Endothelial cell of umbilical vein (primary cell): Measurements from ENCODE around the gene KCNQ5. TPM values are rescaled to one million over a fixed set of nuclear protein-coding genes. Genes with fewer than 3 reads are reported as not detected.

Experiments used
- BruUV-seq: library from RNA; stranded (reverse); fragments of 400-500 nt; replicated peaks from 2 replicates; lab custom pipeline; 2021; lab: Mats Ljungman, UMichigan
- CTCF ChIA-PET: fragments of 300-600, 350-600 bp; sonication (Branson Sonifier 250); formaldehyde crosslinking; loops from one replicate; lab custom pipeline; 2021; ENCODE audit warnings: antibody characterized with exemption, inconsistent platforms; lab: Charles Lee
- POLR2A ChIA-PET: fragments of 300-600, 350-600 bp; sonication (Branson Sonifier 250); formaldehyde crosslinking; loops from one replicate; lab custom pipeline; 2021; ENCODE audit warnings: antibody characterized with exemption, inconsistent platforms; lab: Charles Lee
- DNase-seq: peaks from one replicate; pipeline ENCODE4 v3.0.0-alpha.2; 2011; ENCODE audit warnings: low read depth, low spot score
- FAIRE-seq: peaks from 2 replicates; lab custom pipeline; 2011; peaks lifted over from hg19 to GRCh38; lab: Jason Lieb, UNC
- H2AFZ ChIP-seq: 2 replicates; pipeline ENCODE4 v1.6.0; 2012; ENCODE audit warnings: low read depth, low read length, control low read depth, inconsistent platforms
- H3K27ac ChIP-seq: 2 replicates; pipeline ENCODE4 v1.5.1; 2011; ENCODE audit warnings: low read depth, mild to moderate bottlenecking, control low read depth, low read length, moderate library complexity; ENCODE audit not compliant: insufficient read depth
- H3K27me3 ChIP-seq, 2 experiments: 2 replicates each; pipeline versions ENCODE4 v1.6.0 to v1.6.1; 2011; ENCODE audit warnings: low read length in 2 of 2, mixed read lengths in 1 of 2; ENCODE audit not compliant: control insufficient read depth in 2 of 2, insufficient read depth in 2 of 2
- H3K36me3 ChIP-seq, 2 experiments: 2 replicates in 1 of 2; 3 replicates in 1 of 2; pipeline ENCODE4 v1.5.1; 2011; ENCODE audit warnings: low read length in 2 of 2, mild to moderate bottlenecking in 1 of 2, moderate library complexity in 1 of 2; ENCODE audit not compliant: control insufficient read depth in 2 of 2, insufficient read depth in 2 of 2; ENCODE audit errors: extremely low read depth in 1 of 2
- H3K4me1 ChIP-seq: 3 replicates; pipeline ENCODE4 v1.5.1; 2011; ENCODE audit warnings: mild to moderate bottlenecking, low read length; ENCODE audit not compliant: control insufficient read depth, insufficient read depth; ENCODE audit errors: extremely low read depth
- H3K4me2 ChIP-seq: 2 replicates; pipeline ENCODE4 v1.6.1; 2011; ENCODE audit warnings: low read length, control low read depth, mixed read lengths; ENCODE audit not compliant: insufficient read depth
- H3K4me3 ChIP-seq, 3 experiments: fragments of 200-600 bp in 1 of 3; sonication (generic), shearing (Covaris generic) in 1 of 3; replicated peaks in 1 of 3; 2 replicates each; pipeline ENCODE4 v1.5.1; 2011 to 2016; ENCODE audit warnings: control low read depth in 3 of 3, low read length in 3 of 3, mild to moderate bottlenecking in 2 of 3, inconsistent platforms in 1 of 3, low read depth in 1 of 3, moderate library complexity in 1 of 3; ENCODE audit not compliant: insufficient read depth in 1 of 3
- H3K79me2 ChIP-seq: 2 replicates; pipeline ENCODE4 v1.6.0; 2012; ENCODE audit warnings: low read length, inconsistent platforms; ENCODE audit not compliant: control insufficient read depth, insufficient read depth
- H3K9ac ChIP-seq: replicated peaks from 2 replicates; pipeline ENCODE3; 2011; ENCODE audit warnings: low read length, control low read depth; ENCODE audit not compliant: insufficient read depth; ENCODE audit errors: extremely low read depth
- H3K9me1 ChIP-seq: replicated peaks from 3 replicates; pipeline ENCODE4 v1.6.0; 2011; ENCODE audit warnings: mild to moderate bottlenecking, low read length; ENCODE audit not compliant: control insufficient read depth, insufficient read depth; ENCODE audit errors: extremely low read depth
- H3K9me3 ChIP-seq: replicated peaks from 2 replicates; pipeline ENCODE4 v1.5.1; 2012; ENCODE audit warnings: low read length, inconsistent platforms; ENCODE audit not compliant: control insufficient read depth, insufficient read depth
- H4K20me1 ChIP-seq: replicated peaks from 2 replicates; pipeline ENCODE3; 2011; ENCODE audit warnings: mild to moderate bottlenecking, low read length; ENCODE audit not compliant: control insufficient read depth, insufficient read depth; ENCODE audit errors: extremely low read depth
- EZH2 ChIP-seq: IDR thresholded peaks from 2 replicates; pipeline ENCODE4 v1.6.1; 2012; ENCODE audit warnings: borderline replicate concordance, low read depth, mild to moderate bottlenecking, moderate library complexity, low read length, inconsistent platforms; ENCODE audit not compliant: severe bottlenecking
- FOS ChIP-seq: IDR thresholded peaks from 2 replicates; pipeline ENCODE4 v1.6.1; 2011; ENCODE audit warnings: mild to moderate bottlenecking, low read length, moderate library complexity, borderline replicate concordance; ENCODE audit not compliant: insufficient read depth
- GATA2 ChIP-seq: IDR thresholded peaks from 2 replicates; pipeline ENCODE4 v1.7.0; 2011; ENCODE audit warnings: low read depth, mild to moderate bottlenecking, moderate library complexity, mixed read lengths, low read length; ENCODE audit not compliant: insufficient read length, insufficient read depth
- JUN ChIP-seq: IDR thresholded peaks from 2 replicates; pipeline ENCODE4 v1.6.1; 2011; ENCODE audit warnings: borderline replicate concordance, low read depth; ENCODE audit not compliant: insufficient read length, insufficient read depth
- MYC ChIP-seq: IDR thresholded peaks from one replicate; pipeline ENCODE4 v1.6.1; 2011; ENCODE audit warnings: mild to moderate bottlenecking, low read depth, low read length
- POLR2A ChIP-seq: IDR thresholded peaks from 2 replicates; pipeline ENCODE4 v1.6.1; 2012; ENCODE audit warnings: low read depth, mild to moderate bottlenecking, control low read depth, low read length
- POLR2AphosphoS5 ChIP-seq: IDR thresholded peaks from 2 replicates; pipeline ENCODE4 v1.6.1; 2012; ENCODE audit warnings: low read depth, mild to moderate bottlenecking, control low read depth, low read length, moderate library complexity; ENCODE audit not compliant: insufficient read depth
- dilution Hi-C: fragments of 300-500 bp; cut with MboI; formaldehyde crosslinking; loops from one replicate; pipeline ENCODE4 v1.15.0; 2019; ENCODE audit warnings: low sequenced_read_pairs; ENCODE audit not compliant: extremely low pct_ligation_motif_present
- intact Hi-C: fragments of 100-400 bp; cut with micrococcal nuclease; formaldehyde crosslinking; loops from one replicate; pipeline ENCODE4 v1.10.0; 2022
- polyA plus RNA-seq, 4 experiments: library from polyadenylated mRNA; depleted of rRNA in 3 of 4; stranded (reverse) in 3 of 4; unstranded in 1 of 4; fragments of >200 nt; gene quantifications; 2 replicates each; pipeline versions ENCODE4 v1.2.1 to v1.2.3, GENCODE V29; 2011 to 2012; ENCODE audit warnings: missing spikeins in 1 of 4
- total RNA-seq: library from RNA; stranded (reverse); gene quantifications from 2 replicates; pipeline ENCODE4 v1.2.3, GENCODE V29; 2021
- TF ChIP-seq, protein P1 (sequence below): IDR thresholded peaks from 2 replicates; pipeline ENCODE4 v1.6.1; 2011; ENCODE audit not compliant: insufficient read depth, insufficient read length
- TF ChIP-seq, protein P2 (sequence below), 2 donors: IDR thresholded peaks; 1 replicate in 1 of 2; 2 replicates in 1 of 2; pipeline ENCODE4 v1.5.1; 2011; ENCODE audit warnings: low read length in 2 of 2, mild to moderate bottlenecking in 2 of 2, moderate library complexity in 2 of 2, control low read depth in 1 of 2, inconsistent platforms in 1 of 2, low read depth in 1 of 2; ENCODE audit not compliant: insufficient read depth in 1 of 2; ENCODE audit errors: extremely low read depth in 1 of 2

Gene KCNQ5
- total and polyA plus RNA-seq, 2 donors (not counting 3 experiments of a cell fraction or from before 2014, with no cell fraction given), result 0.22 TPM; not detected in 1

DNA sequence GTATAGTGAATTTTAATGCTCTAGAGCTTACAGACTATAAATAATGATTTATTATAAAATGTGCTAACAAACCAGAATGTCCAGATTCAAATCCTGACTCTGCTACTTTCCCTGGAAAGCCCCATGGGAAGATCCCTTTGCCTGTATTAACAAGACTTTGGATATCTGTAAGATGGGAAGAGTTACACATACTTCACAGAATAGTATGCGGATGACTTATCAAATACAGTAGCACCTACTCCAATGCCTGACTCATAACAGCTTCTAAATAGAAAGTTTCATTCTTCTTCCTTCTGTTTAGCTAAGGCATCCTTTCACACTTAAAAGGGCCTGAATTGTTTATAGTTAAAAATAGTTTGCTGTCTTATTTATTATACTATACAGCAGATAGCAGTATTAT, 166.3 kb downstream of the KCNQ5 start:
- FAIRE-seq (no peak), DNase-seq (no peak)

More for the DNA sequence above, 166.3 kb downstream of the KCNQ5 start:
- no peak for TF ChIP-seq POLR2A
- TF ChIP-seq, protein P1, sequence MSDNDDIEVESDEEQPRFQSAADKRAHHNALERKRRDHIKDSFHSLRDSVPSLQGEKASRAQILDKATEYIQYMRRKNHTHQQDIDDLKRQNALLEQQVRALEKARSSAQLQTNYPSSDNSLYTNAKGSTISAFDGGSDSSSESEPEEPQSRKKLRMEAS, result no peak
- TF ChIP-seq EZH2, result no peak
- TF ChIP-seq MYC, result no peak
- TF ChIP-seq GATA2, result no peak
- no peak for TF ChIP-seq JUN
- TF ChIP-seq, protein P2, sequence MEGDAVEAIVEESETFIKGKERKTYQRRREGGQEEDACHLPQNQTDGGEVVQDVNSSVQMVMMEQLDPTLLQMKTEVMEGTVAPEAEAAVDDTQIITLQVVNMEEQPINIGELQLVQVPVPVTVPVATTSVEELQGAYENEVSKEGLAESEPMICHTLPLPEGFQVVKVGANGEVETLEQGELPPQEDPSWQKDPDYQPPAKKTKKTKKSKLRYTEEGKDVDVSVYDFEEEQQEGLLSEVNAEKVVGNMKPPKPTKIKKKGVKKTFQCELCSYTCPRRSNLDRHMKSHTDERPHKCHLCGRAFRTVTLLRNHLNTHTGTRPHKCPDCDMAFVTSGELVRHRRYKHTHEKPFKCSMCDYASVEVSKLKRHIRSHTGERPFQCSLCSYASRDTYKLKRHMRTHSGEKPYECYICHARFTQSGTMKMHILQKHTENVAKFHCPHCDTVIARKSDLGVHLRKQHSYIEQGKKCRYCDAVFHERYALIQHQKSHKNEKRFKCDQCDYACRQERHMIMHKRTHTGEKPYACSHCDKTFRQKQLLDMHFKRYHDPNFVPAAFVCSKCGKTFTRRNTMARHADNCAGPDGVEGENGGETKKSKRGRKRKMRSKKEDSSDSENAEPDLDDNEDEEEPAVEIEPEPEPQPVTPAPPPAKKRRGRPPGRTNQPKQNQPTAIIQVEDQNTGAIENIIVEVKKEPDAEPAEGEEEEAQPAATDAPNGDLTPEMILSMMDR (IDR thresholded peaks at IDR 0.05; ENCODE audit: extremely low read depth in 1 of 2, insufficient read depth in 1 of 2, low read depth in 1 of 2, low read length in 2 of 2), result no peak
- TF ChIP-seq FOS, result no peak
- no peak for TF ChIP-seq POLR2AphosphoS5
- no TSS peak for BruUV-seq
- dilution Hi-C loops, result no loop called here
- Histone ChIP-seq H4K20me1 (no peaks in the 10 kb centered on the region), H3K9ac (no peak overlapping the region), H3K36me3 (no peaks in the 10 kb centered on the region), H2AFZ (no peak overlapping the region), H3K4me1 (no peaks in the 10 kb centered on the region), H3K4me3 (no peak overlapping the region), H3K9me3 (no peaks in the 10 kb centered on the region), H3K9me1 (no peaks in the 10 kb centered on the region), H3K4me2 (no peak overlapping the region), H3K79me2 (no peaks in the 10 kb centered on the region), H3K27me3 (no peaks in the 10 kb centered on the region), H3K27ac (no peak overlapping the region)
- ChIA-PET POLR2A (no interaction called here), CTCF (no interaction called here)
- intact Hi-C loops, result no loop called here
